Measurements from ENCODE around the gene TRPV3.

DNA sequence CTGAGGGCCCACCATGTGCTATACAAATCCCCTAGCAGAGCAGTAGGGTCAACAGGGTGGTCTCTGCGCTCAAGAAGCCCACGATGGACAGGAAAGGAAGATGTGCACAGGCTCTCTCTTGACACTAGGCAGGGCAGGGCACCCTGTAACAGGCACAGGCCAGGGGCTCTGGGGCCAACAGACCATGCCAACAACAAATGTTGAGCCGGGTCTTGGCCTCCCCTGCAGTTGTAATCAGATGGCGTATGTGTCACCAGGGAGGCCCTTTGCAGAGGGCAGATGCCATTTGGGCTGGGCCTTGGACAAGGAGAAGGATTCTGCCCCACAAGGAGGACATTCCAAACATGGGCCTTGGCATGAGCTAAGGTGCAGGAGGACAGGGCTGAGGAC, 46.3 kb upstream of the TRPV3 start:
- TF ChIP-seq CTCF (IDR thresholded peaks at IDR 0.05) (no peak), POLR2A (IDR thresholded peaks at IDR 0.05) (no peak)

All from Peyer's patch (tissue), 4 donors.